ENCODE data around the gene HMGCS2.

- TF ChIP-seq, protein P1, sequence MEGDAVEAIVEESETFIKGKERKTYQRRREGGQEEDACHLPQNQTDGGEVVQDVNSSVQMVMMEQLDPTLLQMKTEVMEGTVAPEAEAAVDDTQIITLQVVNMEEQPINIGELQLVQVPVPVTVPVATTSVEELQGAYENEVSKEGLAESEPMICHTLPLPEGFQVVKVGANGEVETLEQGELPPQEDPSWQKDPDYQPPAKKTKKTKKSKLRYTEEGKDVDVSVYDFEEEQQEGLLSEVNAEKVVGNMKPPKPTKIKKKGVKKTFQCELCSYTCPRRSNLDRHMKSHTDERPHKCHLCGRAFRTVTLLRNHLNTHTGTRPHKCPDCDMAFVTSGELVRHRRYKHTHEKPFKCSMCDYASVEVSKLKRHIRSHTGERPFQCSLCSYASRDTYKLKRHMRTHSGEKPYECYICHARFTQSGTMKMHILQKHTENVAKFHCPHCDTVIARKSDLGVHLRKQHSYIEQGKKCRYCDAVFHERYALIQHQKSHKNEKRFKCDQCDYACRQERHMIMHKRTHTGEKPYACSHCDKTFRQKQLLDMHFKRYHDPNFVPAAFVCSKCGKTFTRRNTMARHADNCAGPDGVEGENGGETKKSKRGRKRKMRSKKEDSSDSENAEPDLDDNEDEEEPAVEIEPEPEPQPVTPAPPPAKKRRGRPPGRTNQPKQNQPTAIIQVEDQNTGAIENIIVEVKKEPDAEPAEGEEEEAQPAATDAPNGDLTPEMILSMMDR (IDR thresholded peaks at IDR 0.05 in 2 of 3, conservative IDR thresholded peaks at IDR 0.05 in 1 of 3; ENCODE audit: insufficient read depth in 2 of 3, low read depth in 1 of 3, low read length in 3 of 3), result no peak
- TF ChIP-seq ZBED1 (IDR thresholded peaks at IDR 0.05) (no peak), POLR2AphosphoS5 (IDR thresholded peaks at IDR 0.05; ENCODE audit: control insufficient read depth, insufficient read depth, low read depth, low read length) (no peak), FOXJ3 (CRISPR knock-in tag; IDR thresholded peaks at IDR 0.05) (no peak), SRF (CRISPR knock-in tag; IDR thresholded peaks at IDR 0.05) (no peak)
- TF ChIP-seq, protein P2, sequence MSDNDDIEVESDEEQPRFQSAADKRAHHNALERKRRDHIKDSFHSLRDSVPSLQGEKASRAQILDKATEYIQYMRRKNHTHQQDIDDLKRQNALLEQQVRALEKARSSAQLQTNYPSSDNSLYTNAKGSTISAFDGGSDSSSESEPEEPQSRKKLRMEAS (CRISPR knock-in tag; IDR thresholded peaks at IDR 0.05), result no peak
These were observed 29.6 kb downstream of the HMGCS2 start for GRCh38 chr1:119739150-119739549.

Measured in K562 (cell line).